OCI-LY1 (cell line): ENCODE measurements around the gene STEEP1.

Experiments
- H2AFZ ChIP-seq: fragments of 200-600 bp; sonication (generic), shearing (Covaris generic); 2 replicates; pipeline ENCODE4 v1.6.0; 2014; ENCODE audit warnings: antibody characterized with exemption, mild to moderate bottlenecking, low read length
- H3F3A ChIP-seq: fragments of 200-600 bp; sonication (generic), shearing (Covaris generic); 2 replicates; pipeline ENCODE4 v1.6.0; 2014; ENCODE audit warnings: mild to moderate bottlenecking, antibody characterized with exemption, low read length, moderate library complexity; ENCODE audit not compliant: insufficient read depth
- H3K27ac ChIP-seq: fragments of 200-600 bp; sonication (generic); 2 replicates; pipeline ENCODE4 v1.5.1; 2014; ENCODE audit warnings: low read length, mixed run types, mild to moderate bottlenecking, low read depth; ENCODE audit not compliant: poor library complexity, severe bottlenecking
- H3K27me3 ChIP-seq: fragments of 200-600 bp; sonication (generic); 2 replicates; pipeline ENCODE4 v1.6.0; 2014; ENCODE audit warnings: antibody characterized with exemption, mild to moderate bottlenecking, low read length, moderate library complexity; ENCODE audit not compliant: insufficient read depth
- H3K36me3 ChIP-seq: fragments of 200-600 bp; sonication (generic); 2 replicates; pipeline ENCODE4 v1.6.1; 2014; ENCODE audit warnings: mild to moderate bottlenecking, antibody characterized with exemption, low read length, moderate library complexity, mixed read lengths; ENCODE audit not compliant: insufficient read depth
- H3K4me1 ChIP-seq: fragments of 200-600 bp; sonication (generic); 2 replicates; pipeline ENCODE4 v1.5.1; 2014; ENCODE audit warnings: mild to moderate bottlenecking, low read length, moderate library complexity; ENCODE audit not compliant: insufficient read depth, severe bottlenecking
- H3K4me2 ChIP-seq: fragments of 200-600 bp; sonication (generic), shearing (Covaris generic); 2 replicates; pipeline ENCODE4 v1.6.1; 2014; ENCODE audit warnings: low read length
- H3K4me3 ChIP-seq: fragments of 200-600 bp; sonication (generic); 2 replicates; pipeline ENCODE4 v1.5.1; 2014; ENCODE audit warnings: low read length, low read depth, mild to moderate bottlenecking, mixed read lengths; ENCODE audit not compliant: poor library complexity, severe bottlenecking
- H3K79me2 ChIP-seq: fragments of 200-600 bp; shearing (Covaris generic); 2 replicates; pipeline ENCODE4 v1.6.1; 2016; ENCODE audit warnings: mixed run types, low read length, mixed read lengths; ENCODE audit not compliant: insufficient read depth
- H3K9ac ChIP-seq: fragments of 200-600 bp; sonication (generic), shearing (Covaris generic); 2 replicates; pipeline ENCODE4 v1.6.1; 2014; ENCODE audit warnings: mild to moderate bottlenecking, low read length, mixed read lengths
- H3K9me2 ChIP-seq: fragments of 200-600 bp; sonication (generic), shearing (Covaris generic); 2 replicates; pipeline ENCODE4 v1.6.1; 2014; ENCODE audit warnings: low read depth, mild to moderate bottlenecking, low read length, mixed read lengths
- H3K9me3 ChIP-seq: fragments of 200-600 bp; shearing (Covaris generic); 2 replicates; pipeline ENCODE4 v1.6.1; 2014; ENCODE audit warnings: low read length, mixed read lengths
- H4K20me1 ChIP-seq: fragments of 200-600 bp; sonication (generic), shearing (Covaris generic); 2 replicates; pipeline ENCODE4 v1.6.0; 2016; ENCODE audit warnings: mild to moderate bottlenecking, low read length; ENCODE audit not compliant: insufficient read depth
- CTCF ChIP-seq: fragments of 200-600 bp; sonication (generic), shearing (Covaris generic); IDR thresholded peaks from 2 replicates; pipeline ENCODE4 v1.5.1; 2017; ENCODE audit warnings: mild to moderate bottlenecking, antibody characterized with exemption, low read length, moderate library complexity, mixed read lengths
- EZH2 ChIP-seq: fragments of 200-600 bp; sonication (generic), shearing (Covaris generic); IDR thresholded peaks from 2 replicates; pipeline ENCODE4 v1.8.0; 2017; ENCODE audit warnings: borderline replicate concordance, mixed run types, mild to moderate bottlenecking, antibody characterized with exemption, low read length, moderate library complexity, mixed read lengths

STEEP1 gene

GRCh38 chrX:119573222-119573621, 8.0 kb upstream of the STEEP1 start:
- Histone ChIP-seq H3K27ac (no peak overlapping the region), H3K79me2 (peaks cover 9% of the 10 kb centered on the region), H3K4me1 (peaks cover 35% of the 10 kb centered on the region), H3K9me3 (no peaks in the 10 kb centered on the region), H3F3A (no peaks in the 10 kb centered on the region), H3K9me2 (no peaks in the 10 kb centered on the region), H3K27me3 (no peaks in the 10 kb centered on the region), H3K4me3 (peak overlapping the region; percentile 94), H3K9ac (peak overlapping the region; percentile 62; the same call in 1 of the 2 replicates), H3K4me2 (peak overlapping the region; percentile 74), H2AFZ (no peak overlapping the region), H4K20me1 (no peaks in the 10 kb centered on the region), H3K36me3 (peaks cover 8% of the 10 kb centered on the region; the same call in 1 of the 2 replicates)
- no peak for TF ChIP-seq CTCF
- no peak for TF ChIP-seq EZH2

- Histone ChIP-seq H3K4me1 (peaks cover 8% of the 10 kb centered on the region), H2AFZ (no peak overlapping the region), H3K9me3 (no peaks in the 10 kb centered on the region), H3K4me2 (no peak overlapping the region), H3K27ac (no peak overlapping the region), H3K9me2 (no peaks in the 10 kb centered on the region), H3K9ac (no peak overlapping the region), H3K36me3 (no peaks in the 10 kb centered on the region), H3K27me3 (no peaks in the 10 kb centered on the region), H4K20me1 (no peaks in the 10 kb centered on the region), H3K4me3 (no peak overlapping the region), H3F3A (no peaks in the 10 kb centered on the region), H3K79me2 (peaks cover 7% of the 10 kb centered on the region)
- TF ChIP-seq CTCF (no peak), EZH2 (no peak)
Observed at GRCh38 chrX:119570351-119570835, 5.2 kb upstream of the STEEP1 start.

GRCh38 chrX:119552508-119552907, 12.7 kb downstream of the STEEP1 start:
- Histone ChIP-seq H3F3A (no peaks in the 10 kb centered on the region), H3K27me3 (no peaks in the 10 kb centered on the region), H2AFZ (no peak overlapping the region), H3K9me2 (no peaks in the 10 kb centered on the region), H3K4me1 (peaks cover 12% of the 10 kb centered on the region), H4K20me1 (no peaks in the 10 kb centered on the region), H3K36me3 (peaks cover 22% of the 10 kb centered on the region), H3K27ac (no peak overlapping the region), H3K79me2 (no peaks in the 10 kb centered on the region; the same call in 1 of the 2 replicates), H3K4me3 (no peak overlapping the region), H3K4me2 (no peak overlapping the region), H3K9ac (no peak overlapping the region), H3K9me3 (no peaks in the 10 kb centered on the region)
- TF ChIP-seq EZH2 (no peak), CTCF (no peak)
